Measurements from ENCODE around the gene ST3GAL2.

Gene ST3GAL2

DNA sequence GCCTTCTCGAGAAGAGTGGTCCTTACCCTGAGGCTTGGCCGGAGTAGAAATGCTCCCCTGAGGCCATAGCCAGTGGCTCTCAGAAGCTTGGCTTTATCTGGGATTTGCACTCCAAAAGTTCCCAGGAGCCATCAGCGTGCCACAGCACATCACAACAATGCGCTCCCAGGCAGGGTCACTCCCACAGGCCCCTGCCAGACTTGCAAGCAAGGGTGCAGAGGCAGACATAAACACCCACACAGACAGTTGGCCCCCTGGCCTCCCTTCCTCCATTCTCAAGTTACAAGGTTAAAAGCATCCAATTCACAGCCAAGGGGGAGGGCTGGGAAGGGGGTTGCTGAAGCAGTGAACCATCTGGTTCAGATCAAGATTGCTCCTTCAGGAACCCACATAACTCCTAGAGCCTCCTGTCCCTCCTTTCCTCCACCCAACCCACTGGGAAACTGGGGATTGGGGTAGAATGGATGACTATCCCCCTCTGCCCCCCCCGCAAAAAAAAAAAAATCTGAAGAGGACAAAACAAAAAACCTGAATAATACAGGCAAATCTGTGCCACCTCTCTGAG, 1.8 kb downstream of the ST3GAL2 start:
- no peak for DNase-seq

DNA sequence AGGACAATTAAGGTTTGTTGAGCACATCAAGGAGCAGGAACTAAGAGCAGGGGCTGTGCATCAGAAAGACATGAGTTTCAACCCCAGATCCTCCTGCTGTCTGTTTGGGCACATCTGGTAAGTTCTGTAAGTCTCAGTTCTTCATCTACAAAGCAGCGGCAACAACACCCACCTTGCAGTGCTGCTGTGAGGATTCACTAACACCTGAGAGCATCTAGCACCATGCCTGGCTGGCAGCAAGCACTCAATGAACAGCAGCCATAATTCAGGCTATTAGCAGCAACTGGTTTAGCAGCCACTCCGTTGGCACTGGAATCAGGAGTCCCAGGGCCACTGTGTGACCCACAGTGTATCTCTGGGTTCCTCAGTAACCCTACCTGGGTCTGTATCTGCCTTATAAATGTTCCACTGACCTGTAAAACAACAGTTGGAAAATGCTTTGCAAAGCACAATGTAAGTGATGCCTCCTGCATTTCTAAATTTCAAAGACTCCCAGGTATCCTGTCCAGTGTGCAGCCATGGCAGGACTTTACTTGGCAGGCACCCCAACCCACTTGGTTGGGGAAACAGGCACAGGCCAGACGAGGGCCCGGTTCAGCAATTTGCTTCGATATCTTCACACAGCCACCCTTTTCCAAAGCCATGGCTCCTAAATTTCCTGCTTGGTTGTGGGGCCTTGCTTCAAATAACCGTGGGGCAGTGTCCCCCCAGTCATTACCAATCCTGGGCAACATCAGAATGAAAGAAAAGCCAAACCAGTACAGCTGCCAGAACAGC, 4.2 kb downstream of the ST3GAL2 start:
- DNase-seq: no peak

DNA sequence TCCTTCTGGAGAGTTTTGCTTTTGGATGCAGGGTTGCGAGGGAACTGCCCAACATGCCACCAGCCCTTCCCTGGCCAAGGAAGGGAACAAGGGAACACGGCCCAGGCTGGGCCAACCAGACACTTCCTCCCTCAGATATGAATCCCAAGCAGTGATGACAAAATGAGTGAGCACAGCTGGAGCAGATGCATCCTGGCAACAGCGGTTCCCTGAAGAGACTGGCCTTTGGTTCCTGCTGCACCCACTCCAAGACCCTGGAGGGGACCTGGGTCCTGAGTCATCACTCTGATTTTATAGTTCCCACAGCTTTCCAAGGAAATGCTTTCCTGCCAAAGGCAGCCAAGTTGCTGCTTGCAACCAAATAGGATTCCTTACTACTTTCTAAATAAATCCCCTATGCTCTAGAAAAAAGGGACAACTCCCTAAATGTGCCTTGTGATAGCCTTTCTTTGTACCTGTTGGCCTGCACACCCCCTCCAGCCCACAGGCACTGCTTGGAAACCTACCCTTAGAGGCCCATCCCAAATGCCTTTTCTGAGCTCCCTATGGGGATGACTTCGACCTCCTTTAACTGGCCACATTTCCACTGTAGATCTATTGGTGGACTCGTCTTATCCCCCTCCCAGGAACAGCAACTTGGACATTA, 5.3 kb downstream of the ST3GAL2 start:
- peak; percentile 56 for DNase-seq

DNA sequence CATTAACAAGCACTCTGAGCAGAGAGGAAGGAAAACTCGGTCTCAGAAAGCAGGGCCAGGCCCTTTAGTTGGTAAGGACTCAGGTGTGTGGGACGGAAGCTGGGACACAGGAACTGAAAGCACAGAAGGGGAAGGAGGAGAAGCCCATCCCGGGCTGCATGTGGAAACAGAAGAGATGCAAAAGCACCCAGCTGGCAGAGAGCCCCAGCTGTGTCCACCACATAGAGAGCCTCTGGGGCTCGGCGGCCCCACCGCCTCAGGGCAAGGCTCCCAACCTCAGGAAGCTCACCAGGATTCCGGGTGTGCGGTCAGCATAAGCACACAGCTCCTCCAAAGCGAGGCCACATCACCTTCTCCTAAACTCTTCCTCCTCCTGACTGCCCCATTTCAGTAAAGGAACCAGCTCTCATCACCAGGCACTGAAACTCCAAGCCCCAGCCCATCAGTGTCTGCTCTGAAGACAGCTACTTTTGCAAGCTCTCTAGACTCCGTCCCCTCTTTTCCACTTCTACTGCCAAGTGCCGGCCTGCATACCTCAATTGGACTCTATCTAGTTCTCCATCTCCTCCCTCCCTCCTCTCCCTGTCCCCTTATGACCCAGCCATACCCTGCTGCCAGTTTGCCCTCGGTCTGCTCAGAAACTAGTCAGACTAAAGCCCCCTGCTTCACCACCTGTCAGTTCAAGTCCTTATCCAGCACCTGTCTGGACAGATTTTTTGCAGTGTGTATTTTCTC, 6.0 kb downstream of the ST3GAL2 start:
- DNase-seq: peak; percentile 49

DNA sequence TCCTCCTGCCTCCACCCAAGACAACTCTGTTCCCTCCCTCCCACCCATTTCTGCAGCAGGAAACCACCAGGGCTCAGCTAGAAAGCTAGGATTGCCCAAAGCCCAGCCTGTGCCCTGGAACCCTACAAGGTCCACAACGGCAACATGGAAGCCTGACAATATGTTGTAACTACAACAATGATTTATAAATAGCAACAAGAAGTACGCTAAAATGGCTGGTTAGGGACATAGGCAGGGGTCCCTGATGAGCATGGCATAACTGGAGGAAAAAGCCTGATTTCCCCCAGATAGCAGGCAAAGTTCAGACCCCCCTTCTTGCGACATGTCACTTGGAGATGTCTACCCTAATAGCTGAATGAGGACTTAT, 6.6 kb downstream of the ST3GAL2 start:
- peak; percentile 51 for DNase-seq

DNA sequence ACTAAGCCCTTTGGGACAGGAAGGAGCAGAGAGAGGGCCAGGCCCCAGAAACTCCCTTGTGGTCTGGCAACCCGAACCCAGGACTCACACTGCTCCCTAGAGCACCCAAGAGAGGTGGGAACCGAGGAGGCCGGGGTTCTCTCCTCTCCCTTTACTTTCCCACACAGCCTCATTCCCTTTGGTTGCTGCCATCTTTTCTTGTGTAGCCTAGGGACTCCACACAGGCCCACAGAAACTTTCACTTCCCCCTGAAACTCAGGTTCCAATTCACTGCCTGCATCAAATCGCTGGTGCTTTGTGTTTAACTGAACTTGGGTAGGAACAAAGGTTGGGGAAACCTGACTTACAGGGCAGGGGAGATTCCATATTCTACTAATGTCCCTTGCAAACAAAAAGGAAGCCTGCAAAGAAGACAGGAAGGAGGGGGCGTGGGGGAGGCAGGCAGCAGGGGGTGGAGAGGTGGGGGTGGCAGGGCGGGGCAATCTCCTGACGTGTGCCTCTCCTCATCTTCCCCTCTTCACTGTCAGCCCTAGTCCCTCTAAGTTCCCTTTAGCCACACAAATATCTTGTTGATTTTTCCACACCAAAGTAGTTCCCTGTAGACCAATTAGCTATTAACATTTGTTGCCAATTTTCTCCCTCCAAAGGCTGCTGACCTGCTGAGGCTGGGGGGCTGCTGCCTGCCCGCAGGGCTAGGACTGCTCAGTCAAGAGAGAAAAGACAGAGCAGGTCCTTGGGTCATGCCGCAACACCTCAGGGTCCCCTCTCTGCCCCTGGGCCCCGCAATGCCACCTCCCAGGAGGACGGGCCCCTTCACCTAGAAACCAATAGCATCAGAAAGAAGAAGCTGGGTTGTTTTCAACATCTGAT, 8.0 kb downstream of the ST3GAL2 start:
- DNase-seq: peak; percentile 76

DNA sequence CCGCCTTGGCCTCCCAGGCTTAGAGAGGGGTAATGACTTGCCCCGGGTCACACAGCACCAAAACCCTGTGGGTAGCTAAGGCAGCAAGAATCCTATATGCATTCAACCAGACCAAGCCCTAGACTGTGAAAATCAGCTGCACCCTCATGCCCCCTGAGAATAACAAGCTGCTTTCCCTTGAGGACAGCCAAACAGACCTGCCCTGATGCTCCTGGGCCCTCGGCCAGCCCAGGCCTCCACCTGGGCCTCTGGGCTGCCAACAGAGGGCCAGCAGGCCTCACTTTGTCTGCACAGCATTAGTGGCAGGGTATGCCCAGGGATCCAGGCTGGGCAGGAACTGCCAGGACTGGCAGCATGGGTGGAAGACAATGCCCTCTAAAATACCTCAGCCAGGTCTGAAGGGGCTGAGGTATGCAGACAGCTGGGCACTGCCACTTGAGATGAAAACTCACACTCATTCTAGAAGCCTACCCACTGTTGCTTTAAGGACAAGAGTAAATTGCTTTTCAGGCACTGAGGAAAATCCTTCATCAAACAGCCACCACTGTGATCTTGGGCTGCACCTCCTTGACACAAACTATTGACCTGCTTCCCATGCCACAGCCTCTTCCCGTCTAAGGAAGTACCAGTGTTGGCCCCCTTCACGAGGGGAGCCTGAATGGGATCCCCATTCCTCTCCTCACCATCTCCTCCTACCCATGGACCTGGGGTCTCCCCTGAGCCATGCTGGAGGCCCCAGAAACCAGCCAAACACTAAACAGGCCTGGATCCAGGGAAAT, 8.8 kb downstream of the ST3GAL2 start:
- no peak for DNase-seq

DNA sequence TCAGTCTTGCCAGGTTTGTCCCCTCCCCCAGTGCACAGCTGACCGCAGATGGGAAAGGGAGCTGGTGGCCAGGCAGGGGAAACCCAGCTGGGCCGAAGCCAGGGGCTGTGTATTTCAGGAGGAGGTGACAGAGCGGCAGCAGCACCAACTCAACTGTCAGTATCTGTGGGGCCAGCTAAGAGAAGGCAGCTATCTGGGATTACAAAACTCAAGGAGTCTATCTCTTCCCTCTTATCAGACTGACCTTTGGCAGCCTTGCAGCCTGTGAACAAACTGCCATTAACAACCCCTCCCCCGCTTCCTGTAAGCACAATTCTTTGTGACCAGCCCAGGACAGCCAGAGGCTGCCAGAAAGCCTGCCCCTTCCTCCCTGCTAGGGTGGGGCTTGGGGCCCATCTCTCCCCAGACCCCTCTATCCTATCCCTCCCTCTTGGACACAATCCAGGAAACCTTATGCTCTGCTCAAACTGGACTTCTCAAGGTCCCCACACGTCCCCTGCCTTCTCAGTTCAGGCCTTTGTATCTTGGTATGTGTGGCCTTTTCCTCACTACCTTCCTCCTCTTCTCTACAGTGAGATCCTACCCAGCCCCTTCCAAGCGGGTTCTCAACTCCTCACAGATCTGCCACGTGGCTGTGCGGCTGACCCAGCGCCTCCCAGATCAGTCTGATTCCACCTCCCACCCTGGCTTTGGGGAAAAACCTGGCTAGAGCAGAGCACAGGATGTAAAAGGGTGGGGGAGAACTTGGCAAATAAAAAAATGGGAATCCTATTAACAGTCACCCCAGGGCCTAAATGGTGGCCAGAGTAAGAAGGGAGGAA, 10.5 kb downstream of the ST3GAL2 start:
- DNase-seq: peak; percentile 100

DNA sequence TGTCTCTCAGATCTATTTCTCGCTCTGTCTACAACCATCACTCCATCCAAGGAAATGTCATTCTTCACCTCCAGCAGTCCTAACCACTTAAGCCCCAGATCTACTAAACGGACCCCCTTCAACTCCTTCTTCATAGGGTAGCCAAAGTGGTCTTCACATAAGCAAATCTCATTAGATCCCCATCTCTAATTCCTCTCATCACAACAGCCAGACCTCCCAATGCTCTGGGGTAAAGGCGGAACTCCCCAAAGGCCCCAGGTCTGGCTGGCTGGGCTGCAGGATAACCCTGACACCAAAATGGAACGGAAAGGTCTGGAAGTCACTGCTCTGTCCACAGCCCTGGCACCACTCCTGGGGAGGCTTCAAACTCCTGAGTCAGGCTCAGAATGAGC, 11.1 kb downstream of the ST3GAL2 start:
- DNase-seq: no peak

DNA sequence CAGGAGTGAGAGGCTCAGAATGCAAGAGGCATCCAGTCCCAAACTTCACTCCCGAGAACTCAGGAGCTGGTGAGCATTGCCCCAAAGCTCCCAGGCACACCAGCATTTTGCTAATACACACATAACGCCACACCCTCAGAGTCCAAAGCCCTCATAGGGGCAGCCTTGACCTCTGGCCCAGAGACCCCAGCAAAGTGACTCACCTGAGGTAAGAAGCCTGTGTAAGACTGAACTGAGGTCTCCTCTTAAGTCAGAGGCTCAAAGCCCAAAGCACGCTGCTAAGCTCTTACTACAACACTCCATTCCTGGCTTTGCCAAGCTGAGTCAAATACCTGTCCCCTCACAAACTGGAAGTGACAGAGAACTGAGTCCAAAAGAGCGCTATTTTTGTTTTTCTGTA, 16.4 kb downstream of the ST3GAL2 start:
- DNase-seq: no peak

DNA sequence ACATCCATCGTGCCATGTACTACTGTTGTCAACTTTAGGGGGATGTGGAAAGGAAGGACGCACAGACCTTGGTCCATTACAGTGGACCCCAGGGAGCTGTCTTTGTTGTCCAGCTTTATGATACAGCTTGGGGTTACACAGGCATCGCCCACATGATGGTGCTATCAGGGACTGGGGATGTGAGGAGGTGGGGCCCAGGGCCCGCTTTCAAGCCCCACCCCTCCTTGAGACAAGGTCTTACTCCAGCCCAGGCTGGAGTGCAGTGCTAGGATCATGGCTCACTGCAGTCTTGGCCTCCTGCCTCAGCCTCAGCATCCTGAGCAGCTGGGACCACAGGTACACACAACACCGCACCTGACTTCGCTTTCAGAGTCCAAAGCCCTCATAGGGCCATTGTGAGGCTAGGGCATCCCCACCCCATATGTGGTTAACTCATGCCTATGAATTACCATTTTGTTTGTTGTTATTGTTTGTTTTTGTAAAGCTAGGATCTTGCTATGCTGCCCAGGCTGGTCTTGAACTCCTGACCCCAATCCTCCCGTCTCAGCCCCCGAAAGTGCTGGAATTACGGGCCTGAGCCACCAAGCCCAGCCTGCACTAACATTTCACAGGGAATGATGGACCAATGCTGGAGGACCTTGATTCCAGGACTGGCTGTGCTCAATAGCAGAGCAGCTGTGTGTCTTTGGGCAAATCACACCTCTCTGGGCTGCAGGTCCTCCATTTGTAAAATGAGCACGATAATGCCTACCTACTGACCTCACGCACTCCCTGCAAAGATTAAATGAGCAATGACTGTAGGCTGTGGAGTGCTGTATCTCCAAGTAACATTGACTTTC, 17.2 kb downstream of the ST3GAL2 start:
- DNase-seq: no peak

DNA sequence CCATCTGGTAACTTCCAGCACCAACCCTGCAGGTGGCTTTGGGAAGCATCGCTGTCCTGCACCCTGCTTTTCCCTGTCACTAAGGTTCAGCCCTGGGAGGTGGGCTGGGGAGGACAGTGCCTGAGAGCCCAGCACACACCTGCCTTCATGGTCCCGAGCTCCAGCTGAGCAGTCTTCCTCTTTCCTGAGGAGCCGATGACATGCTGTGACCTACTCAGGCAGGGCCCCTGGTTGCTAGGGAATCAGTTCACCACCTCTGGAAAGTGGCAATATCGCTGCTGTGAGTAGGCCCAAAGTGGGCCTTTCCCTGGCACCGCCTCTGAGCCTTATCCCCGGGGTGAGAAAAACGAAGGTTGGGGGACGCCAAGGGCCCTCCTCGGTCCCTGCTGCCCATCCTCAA, 17.9 kb downstream of the ST3GAL2 start:
- DNase-seq: no peak

DNA sequence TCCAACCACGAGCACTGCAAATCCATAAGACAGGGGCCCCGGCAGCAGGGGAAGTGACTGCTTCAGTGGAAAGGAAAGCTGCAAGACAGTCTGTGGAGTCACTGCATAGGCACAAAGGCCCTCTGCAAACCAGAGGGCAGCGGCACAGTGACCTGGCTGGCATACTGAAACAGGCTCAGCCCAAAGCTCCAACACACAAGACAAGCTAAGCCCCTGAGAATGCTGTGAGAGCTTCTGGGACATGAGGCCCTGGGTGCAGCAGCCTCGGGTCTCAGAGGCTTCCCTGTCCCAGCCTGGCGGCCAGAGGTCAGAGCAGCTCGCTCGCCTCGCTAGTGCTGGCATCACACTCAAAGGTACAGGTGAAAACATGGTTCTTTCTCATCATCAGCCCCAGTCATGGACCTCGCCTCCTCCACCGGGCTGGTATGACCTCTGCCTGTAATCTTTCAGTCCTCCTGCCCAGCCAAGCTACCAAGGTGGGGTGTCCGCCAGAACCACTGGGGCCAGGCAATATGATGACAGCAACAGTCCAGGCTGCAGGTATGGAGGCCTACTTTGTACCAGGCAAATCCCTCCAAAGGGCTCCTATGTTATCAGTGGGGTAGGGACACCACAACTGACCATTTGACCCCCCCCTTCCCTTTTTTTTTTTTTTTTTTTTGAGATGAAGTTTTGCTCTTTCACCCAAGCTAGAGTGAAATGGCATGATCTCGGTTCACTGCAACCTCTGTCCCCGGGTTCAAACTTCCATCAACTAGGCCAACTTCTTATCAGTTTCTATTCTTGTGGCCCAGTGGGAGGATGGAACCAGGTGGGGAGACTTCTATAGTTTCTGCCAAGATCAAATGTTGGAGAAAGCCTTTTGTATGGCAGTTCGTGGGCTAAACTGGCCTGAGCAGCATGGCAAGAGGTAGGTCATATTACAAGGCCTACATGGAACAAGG, 19.2 kb downstream of the ST3GAL2 start:
- no peak for DNase-seq

DNA sequence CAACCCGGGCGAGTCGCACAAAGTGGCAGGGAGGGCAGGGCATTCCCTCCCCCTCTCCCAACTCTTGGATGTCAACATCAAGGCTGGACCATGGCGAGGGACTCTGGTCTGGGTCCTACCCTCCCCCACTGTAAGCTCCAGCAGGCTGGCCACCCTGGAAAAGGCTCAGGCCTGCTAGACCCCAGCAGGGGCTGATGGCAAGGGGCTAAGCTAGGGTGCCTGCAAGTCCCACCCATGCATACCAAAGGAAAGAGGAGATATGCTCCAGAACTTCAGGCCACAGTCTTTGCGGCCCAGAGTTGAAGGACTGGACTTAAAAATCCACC, 19.9 kb downstream of the ST3GAL2 start:
- no peak for DNase-seq

DNA sequence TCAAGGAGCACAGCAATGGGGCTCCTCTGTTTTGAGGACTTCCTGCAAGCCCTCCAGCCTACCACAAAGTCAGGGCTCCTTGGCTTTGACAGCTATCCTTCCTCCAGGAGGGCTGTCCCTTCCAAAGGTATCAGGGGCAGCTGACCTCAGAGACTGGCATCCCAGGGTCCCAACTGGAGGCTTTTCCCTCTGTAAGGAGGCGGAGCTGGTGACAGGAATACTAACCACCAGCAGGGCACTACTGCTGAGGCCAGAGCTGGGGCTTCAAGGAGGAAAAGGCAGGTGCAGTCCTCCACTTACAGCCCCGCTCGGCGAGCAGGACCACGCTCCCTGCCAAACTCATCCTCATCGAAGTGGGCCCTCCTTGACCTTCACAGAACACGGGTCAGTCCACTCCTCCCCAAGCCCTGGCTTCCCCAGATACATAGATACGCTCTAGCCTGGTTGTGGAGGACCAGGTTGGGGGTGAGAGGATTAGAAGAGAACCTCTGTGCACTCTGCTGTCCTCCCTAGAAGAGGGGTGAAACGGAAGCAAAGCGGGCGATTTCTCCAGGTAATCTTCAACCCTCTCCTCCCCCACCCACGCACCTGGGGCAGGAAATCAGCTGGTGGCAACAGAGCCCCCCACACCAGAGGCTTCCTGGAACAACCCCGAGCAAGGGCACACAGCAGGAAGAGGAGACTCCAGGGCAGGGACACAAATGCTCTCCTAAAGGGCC, 20.5 kb downstream of the ST3GAL2 start:
- DNase-seq: no peak

DNA sequence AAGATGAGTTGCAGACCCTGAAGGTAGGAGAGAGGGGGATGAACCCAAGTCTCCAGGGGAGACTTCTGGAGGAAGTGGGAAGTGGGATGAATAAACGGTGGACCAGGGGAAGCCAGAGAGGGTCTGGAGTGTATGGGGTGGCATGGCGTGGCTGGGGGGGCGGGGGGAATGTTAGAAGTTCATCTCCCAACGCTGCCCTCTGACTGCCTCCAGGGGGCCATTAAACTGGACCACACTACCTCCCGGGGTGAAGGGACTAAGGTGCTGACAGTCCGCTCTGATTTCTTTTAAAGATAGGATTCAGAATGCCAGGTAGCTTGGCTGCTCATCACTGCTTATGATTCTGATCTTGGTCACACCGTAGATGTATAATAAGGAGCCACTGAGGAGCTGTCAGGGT, 21.2 kb downstream of the ST3GAL2 start:
- DNase-seq: no peak

DNA sequence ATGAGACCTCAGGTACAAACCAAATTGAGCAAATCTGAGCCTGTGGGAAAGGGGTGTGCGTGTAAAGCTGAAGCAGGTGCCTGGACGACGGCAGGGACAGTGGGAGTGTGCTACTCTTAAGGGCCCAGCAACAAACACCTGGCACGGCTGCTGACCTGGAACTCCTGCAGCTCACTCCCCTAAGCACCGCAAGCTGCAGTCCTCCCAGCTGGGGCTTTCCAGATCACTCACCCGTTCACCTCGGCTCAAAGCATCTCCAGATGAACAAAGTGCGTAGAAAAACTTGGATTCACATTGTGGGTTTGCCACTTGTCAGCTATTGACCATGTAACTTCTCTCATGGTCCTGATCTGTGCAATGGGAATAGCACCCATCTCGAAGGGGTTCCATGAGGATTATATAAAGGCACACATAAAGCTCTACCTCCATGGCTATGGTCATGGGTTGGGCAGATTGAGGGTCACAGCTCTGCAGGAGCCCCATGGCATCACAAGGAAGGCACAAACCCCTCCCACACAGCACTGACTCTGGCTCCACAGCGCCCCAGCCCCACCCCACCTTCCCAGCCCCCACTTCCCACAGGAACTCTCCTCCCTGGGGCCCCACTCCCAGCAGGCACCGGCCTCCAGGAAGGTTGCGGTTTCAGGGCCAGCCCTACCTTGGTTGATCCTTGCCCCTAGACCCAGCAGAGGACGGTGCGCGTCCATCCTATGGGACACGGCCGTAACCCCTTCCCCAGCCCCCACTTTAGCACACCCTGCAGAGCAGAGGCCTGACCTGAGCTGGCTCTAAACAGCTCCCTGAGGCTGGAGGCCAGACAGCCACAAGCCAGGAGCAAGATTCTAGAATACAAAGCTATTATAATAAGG, 21.9 kb downstream of the ST3GAL2 start:
- no peak for DNase-seq
